IPS-15b (cell line): ENCODE results near the gene UBP1.
"Not testable (repeated sequence)": the region's sequence is repeated elsewhere in the genome, so short reads cannot be mapped to it uniquely, and the experiment has no call there.

Source experiments
- H3K27me3 ChIP-seq: one replicate; pipeline ENCODE4 v1.6.1; 2013; ENCODE audit warnings: low read length; ENCODE audit not compliant: control insufficient read depth, insufficient read depth
- H3K36me3 ChIP-seq: one replicate; pipeline ENCODE4 v1.6.1; 2013; ENCODE audit warnings: low read length; ENCODE audit not compliant: control insufficient read depth, insufficient read depth
- H3K4me1 ChIP-seq: one replicate; pipeline ENCODE4 v1.6.1; 2013; ENCODE audit warnings: mild to moderate bottlenecking, low read length; ENCODE audit not compliant: control insufficient read depth, insufficient read depth
- H3K4me3 ChIP-seq: one replicate; pipeline ENCODE4 v1.5.1; 2013; ENCODE audit warnings: low read depth, low read length
- H3K9ac ChIP-seq: one replicate; pipeline ENCODE4 v1.6.1; 2013; ENCODE audit warnings: low read depth, mild to moderate bottlenecking, low read length
- H3K9me3 ChIP-seq: one replicate; pipeline ENCODE4 v1.6.1; 2013; ENCODE audit warnings: mild to moderate bottlenecking, low read length; ENCODE audit not compliant: control insufficient read depth, insufficient read depth

The UBP1 gene

DNA sequence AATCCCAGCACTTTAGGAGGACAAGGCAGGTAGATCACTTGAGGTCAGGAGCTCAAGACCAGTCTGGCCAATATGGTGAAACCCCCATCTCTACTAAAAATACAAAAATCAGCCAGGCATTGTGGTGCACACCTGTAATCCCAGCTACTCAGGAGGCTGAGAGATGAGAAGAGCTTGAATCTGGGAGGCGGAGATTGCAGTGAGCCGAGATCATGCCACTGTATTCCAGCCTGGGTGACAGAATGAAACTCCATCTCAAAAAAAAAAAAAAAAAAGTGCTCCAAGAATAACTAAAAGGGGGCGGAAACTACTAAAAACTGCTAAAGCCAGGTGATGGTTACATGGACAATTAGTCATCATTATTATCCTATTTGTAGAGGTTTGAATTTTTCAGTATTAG lies 29.4 kb downstream of the UBP1 start:
- peaks cover 25% of the 10 kb centered on the region for H3K36me3 ChIP-seq
- H3K9me3 ChIP-seq, H3K4me1 ChIP-seq, H3K27me3 ChIP-seq, H3K4me3 ChIP-seq, H3K9ac ChIP-seq: not testable (repeated sequence)

DNA sequence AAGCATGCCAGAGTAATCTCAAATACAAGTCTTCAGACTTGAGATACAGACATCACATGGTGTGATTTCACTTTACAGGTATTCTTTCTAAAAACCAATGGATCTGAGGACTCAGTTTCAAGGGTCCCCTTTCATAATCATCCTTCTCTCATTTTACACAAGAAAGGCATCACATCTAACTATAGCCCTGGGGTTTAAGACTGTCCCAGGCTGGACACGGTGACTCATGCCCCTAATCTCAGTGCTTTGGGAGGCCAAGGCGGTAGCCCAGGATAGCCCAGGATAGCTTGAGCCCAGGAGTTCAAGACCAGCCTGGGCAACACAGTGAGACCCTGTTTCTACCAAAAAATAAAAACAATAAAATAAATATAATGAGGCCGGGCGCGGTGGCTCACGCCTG lies 36.4 kb downstream of the UBP1 start:
- H3K36me3 ChIP-seq: peaks cover 37% of the 10 kb centered on the region
- no peaks in the 10 kb centered on the region for H3K4me1 ChIP-seq
- H3K4me3 ChIP-seq: no peak overlapping the region
- no peak overlapping the region for H3K9ac ChIP-seq
- no peaks in the 10 kb centered on the region for H3K9me3 ChIP-seq
- H3K27me3 ChIP-seq: no peaks in the 10 kb centered on the region

DNA sequence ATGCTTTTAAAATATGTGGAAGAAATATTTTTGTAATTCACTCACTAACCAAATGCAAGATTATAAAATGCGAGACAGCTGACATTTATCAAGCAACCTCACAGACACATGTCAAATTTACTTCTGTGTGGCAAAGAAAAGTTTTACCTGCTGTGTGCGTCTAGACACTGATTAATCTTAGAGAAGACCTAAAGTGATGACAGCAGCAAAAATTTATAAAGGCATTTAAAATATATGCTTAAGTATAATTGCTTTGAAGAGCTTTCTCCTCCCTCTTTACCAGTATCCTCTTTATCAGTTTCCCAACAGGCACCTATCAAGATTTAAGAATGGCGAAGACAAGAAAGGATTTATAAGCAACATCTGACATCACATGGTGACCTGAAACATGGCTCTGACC lies 37.3 kb downstream of the UBP1 start:
- H3K9me3 ChIP-seq: no peaks in the 10 kb centered on the region
- no peak overlapping the region for H3K4me3 ChIP-seq
- H3K27me3 ChIP-seq: no peaks in the 10 kb centered on the region
- peaks cover 42% of the 10 kb centered on the region for H3K36me3 ChIP-seq
- H3K9ac ChIP-seq: no peak overlapping the region
- no peaks in the 10 kb centered on the region for H3K4me1 ChIP-seq

DNA sequence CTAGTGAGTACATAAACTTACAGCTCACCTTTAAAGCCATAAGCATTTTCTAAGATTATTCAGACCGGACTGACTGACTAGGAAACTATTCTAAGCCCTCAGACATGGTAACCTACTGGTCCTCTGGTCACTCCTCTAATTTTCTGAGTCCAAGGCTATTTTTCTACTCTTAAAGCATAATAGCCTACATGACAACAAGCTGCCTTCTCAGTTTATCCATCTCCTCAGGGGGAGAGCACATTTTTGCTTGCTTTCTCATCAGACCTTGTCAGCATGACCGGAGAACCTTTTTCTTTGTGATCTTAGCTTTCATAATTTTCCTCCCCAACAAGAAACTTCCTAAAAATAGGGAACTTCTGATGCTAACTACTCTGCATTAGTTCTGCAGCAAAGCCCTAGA lies 38.4 kb downstream of the UBP1 start:
- Histone ChIP-seq H3K27me3 (no peaks in the 10 kb centered on the region), H3K9me3 (no peaks in the 10 kb centered on the region), H3K36me3 (peaks cover 45% of the 10 kb centered on the region), H3K4me3 (no peak overlapping the region), H3K4me1 (no peaks in the 10 kb centered on the region), H3K9ac (no peak overlapping the region)

DNA sequence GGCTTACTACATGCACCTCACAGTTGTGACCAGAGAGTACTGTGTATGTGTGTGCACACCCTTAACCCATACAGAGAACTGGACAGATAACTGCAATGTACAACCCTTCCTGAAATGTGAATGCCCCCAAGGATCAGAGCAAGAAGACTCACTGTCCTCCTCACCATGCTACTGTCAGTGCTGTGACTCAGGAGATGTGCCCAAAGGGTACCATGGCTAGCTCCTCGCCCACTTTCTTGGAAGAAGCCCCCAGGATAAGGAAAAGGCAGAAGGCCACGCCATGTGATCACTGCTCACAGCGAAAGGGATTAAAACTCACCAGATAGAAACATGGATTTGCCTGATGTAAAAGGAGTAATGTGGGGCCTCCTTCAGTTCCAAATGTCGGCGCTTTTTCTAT lies 41.8 kb downstream of the UBP1 start:
- no peak overlapping the region for H3K9ac ChIP-seq
- H3K4me3 ChIP-seq: no peak overlapping the region
- no peaks in the 10 kb centered on the region for H3K4me1 ChIP-seq
- H3K9me3 ChIP-seq: no peaks in the 10 kb centered on the region
- no peaks in the 10 kb centered on the region for H3K27me3 ChIP-seq
- H3K36me3 ChIP-seq: peaks cover 44% of the 10 kb centered on the region

DNA sequence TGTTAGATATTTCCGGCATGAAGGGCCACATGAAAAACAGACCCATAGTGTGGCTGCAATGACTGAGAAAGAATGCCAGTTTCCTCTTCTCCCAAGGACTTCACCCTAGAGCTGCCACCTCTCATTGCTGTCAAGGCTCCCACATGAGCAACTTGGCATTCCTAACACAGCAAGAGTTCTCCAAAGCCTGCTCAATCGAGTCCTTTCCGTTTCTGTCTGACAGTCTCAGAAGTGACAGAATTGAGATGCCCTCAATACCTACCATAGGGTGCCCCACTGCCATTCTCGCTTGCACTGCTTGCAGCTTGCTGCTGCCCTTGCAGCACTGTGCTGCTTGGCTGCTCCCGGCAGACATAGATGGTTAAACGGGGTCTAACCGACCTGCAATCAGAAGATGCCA lies 44.3 kb downstream of the UBP1 start:
- Histone ChIP-seq H3K9ac (no peak overlapping the region), H3K4me3 (no peak overlapping the region), H3K36me3 (peaks cover 39% of the 10 kb centered on the region), H3K9me3 (no peaks in the 10 kb centered on the region), H3K4me1 (no peaks in the 10 kb centered on the region), H3K27me3 (no peaks in the 10 kb centered on the region)

DNA sequence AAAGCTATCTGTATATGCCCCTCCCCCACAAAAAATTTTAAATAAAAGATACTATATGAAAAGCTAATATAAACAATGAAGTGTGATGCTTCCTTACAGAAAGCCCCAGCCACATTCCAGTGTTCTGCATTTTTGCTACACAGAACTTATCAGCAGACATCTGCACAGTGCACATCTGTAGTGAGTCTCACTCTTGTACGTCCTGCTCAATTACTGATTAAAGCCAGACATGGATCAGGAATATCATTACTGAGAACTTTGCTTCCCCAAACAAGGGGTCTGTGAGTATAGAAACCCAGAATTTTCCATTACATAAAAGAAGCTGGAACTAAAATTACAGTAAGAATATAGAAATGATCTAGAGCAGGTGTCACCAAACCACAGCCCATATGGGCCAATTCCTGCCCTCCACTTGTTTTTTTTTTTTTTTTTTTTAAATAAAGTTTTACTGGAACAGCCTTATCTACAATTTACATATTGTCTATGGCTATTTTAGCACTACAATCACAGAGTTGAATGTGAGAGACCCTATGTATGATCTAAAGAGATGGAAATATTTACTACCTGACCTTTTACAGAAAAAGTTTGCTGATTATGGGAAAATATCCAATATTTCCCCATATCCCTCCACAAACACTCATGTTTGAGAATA lies 45.7 kb downstream of the UBP1 start:
- no peaks in the 10 kb centered on the region for H3K9me3 ChIP-seq
- no peak overlapping the region for H3K9ac ChIP-seq
- H3K36me3 ChIP-seq: peaks cover 38% of the 10 kb centered on the region
- H3K27me3 ChIP-seq: no peaks in the 10 kb centered on the region
- H3K4me3 ChIP-seq: no peak overlapping the region
- H3K4me1 ChIP-seq: no peaks in the 10 kb centered on the region

DNA sequence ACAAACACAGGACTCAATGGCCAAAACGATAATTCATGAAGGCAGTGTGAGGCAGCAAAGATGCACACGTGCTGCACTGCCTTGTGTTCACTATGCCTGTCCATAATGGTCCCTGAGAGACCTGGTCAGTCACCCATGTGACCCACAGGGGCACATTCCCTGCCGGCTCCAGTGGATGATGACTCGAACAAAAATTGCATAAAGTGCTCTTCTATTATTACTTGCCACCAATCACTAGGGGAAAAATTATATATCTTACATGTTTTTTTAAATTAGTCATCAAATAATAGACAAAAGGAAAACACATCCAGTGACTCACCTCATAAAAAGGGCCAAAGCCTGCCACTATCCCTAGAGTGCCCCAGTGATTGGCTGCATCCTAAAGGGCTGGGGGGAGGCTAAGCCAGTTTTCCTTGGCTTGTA lies 47.5 kb downstream of the UBP1 start:
- Histone ChIP-seq H3K36me3 (peaks cover 29% of the 10 kb centered on the region), H3K27me3 (no peaks in the 10 kb centered on the region), H3K9ac (no peak overlapping the region), H3K4me3 (no peak overlapping the region), H3K4me1 (no peaks in the 10 kb centered on the region), H3K9me3 (no peaks in the 10 kb centered on the region)

DNA sequence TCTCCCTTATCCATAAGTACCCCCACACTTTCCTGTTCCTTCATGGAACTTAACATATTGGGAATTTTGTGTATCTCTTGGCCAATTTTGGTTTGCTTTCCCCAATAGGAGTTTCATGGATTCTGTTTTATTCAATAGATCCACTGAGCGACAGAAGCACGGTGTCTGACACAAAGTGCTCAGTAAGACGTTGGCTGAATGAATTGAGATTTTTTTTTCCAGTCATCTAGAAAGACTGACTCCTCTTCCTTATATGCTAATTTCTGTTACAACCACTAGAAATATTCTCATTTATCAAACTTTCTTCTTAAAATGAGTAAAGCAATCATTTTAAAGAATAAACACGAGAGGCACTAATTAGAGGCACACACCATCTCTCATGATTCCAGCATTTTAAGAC lies 48.1 kb downstream of the UBP1 start:
- Histone ChIP-seq H3K9ac (no peak overlapping the region), H3K4me3 (no peak overlapping the region), H3K9me3 (no peaks in the 10 kb centered on the region), H3K36me3 (peaks cover 30% of the 10 kb centered on the region), H3K4me1 (no peaks in the 10 kb centered on the region), H3K27me3 (no peaks in the 10 kb centered on the region)

DNA sequence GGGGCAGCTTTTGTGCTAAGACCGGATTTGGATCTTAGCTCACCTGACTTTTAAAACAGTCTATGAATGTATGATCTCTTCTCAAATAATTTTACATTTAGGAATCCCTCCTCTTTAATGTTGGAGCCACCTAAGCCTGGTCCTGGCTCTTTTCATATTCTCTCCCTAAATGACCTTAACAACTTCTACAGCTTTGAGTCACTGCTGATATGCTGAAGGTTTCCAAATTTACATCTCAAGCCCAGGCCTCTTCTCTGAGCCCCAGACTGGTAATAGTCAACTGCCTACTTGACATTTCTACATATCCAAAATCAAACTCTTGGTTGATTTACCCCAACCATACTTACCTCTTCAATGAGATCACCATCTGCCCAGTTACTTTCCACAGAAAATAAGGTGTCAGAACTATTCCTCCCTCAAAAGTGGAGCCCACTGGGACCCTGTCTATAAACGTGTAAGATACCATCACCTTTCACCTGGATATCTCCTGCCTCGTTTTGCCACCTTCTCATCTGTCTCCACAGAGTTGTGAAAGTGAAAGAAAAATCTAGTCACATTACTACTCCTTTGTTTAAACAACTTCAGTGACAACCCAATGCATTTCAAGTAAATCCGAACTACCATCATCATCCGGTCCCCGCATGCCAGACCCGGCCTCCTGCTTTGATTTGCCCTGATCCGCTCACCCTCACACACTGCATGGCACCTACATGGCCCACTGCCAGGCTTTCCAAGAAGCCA lies 48.8 kb downstream of the UBP1 start:
- H3K4me1 ChIP-seq: no peaks in the 10 kb centered on the region
- H3K9me3 ChIP-seq: no peaks in the 10 kb centered on the region
- peaks cover 24% of the 10 kb centered on the region for H3K36me3 ChIP-seq
- no peaks in the 10 kb centered on the region for H3K27me3 ChIP-seq
- H3K4me3 ChIP-seq: no peak overlapping the region
- H3K9ac ChIP-seq: no peak overlapping the region

DNA sequence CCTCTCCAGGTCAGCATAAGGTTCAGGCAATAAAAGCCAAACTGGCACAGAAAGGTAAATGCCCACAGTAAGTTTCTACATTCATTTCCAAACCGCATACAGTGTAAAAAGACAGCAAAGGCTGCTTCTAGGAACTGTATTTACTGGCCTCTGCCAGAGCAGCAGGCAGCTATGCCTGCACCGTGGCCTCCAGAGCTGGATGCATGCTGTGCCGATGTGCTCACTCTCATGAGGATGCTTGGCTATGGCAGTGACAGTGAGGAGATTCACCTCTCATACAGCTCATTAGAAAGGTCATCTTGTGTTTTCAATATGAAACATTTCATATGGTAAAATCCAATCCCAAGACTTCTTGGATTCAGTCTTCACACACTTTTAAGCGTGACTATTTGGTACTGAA lies 50.3 kb downstream of the UBP1 start:
- no peaks in the 10 kb centered on the region for H3K27me3 ChIP-seq
- no peak overlapping the region for H3K9ac ChIP-seq
- H3K4me3 ChIP-seq: no peak overlapping the region
- H3K36me3 ChIP-seq: peaks cover 17% of the 10 kb centered on the region
- no peaks in the 10 kb centered on the region for H3K4me1 ChIP-seq
- no peaks in the 10 kb centered on the region for H3K9me3 ChIP-seq

DNA sequence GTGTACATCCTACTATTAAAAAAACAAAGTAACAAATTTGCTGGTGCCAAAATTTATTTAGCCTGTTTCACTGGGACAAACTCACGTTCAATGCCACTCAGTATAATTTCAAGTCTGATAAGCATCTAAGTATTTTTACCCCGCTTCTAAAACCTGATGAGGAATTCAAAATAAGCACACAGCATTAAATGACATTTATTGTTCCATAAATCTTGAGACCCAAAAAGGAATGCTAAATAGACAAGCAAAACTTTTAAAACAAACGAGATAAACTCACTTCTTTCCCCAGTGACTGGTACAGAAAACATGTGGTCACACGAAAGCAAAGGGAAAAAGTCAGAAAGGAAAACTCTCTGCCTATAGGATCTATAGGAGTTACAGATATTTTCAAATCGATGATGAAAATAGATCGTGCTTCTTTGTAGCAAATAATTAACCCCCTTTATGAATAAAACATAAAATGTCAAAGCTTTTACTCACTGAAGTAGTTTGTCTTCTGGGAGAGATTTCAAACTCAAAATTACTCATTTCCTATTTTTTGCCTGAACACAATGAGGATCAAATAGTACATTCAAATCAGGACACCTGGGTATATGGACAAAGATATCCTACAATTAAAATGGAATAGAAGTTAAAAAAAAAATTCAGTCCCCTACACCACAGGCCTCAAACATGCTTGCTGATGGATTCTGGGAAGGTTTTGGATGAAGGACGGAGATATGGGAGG lies 51.7 kb downstream of the UBP1 start:
- Histone ChIP-seq H3K9ac (no peak overlapping the region), H3K27me3 (no peaks in the 10 kb centered on the region), H3K4me3 (no peak overlapping the region), H3K4me1 (no peaks in the 10 kb centered on the region), H3K9me3 (no peaks in the 10 kb centered on the region), H3K36me3 (peaks cover 18% of the 10 kb centered on the region)
